Measurements from ENCODE around the gene HDX. TPM values are rescaled to one million over a fixed set of nuclear protein-coding genes. Genes with fewer than 3 reads are reported as not detected.
"Not testable (repeated sequence)": the region's sequence is repeated elsewhere in the genome, so short reads cannot be mapped to it uniquely, and the experiment has no call there.

Gene HDX, protein sequence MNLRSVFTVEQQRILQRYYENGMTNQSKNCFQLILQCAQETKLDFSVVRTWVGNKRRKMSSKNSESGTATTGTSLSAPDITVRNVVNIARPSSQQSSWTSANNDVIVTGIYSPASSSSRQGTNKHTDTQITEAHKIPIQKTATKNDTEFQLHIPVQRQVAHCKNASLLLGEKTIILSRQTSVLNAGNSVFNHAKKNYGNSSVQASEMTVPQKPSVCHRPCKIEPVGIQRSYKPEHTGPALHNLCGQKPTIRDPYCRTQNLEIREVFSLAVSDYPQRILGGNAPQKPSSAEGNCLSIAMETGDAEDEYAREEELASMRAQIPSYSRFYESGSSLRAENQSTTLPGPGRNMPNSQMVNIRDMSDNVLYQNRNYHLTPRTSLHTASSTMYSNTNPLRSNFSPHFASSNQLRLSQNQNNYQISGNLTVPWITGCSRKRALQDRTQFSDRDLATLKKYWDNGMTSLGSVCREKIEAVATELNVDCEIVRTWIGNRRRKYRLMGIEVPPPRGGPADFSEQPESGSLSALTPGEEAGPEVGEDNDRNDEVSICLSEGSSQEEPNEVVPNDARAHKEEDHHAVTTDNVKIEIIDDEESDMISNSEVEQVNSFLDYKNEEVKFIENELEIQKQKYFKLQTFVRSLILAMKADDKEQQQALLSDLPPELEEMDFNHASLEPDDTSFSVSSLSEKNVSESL
- total RNA-seq (2014; rRNA removed; shearing (Covaris generic)), result 4.0 and 4.6 TPM in 2 replicates

GRCh38 chrX:84501798-84502628 is at the start of gene HDX:
HDX (minus strand) TSS chrX:84502453; CDS start chrX:84475397, 27,056 bp downstream.
- no peaks in the 10 kb centered on the region for H3K9me3 ChIP-seq (replicated peaks)
- H3K27ac ChIP-seq, result peak within 1 kb of the TSS; percentile 71
- peak within 1 kb of the TSS; percentile 52 for H3K4me3 ChIP-seq
- DNase-seq (ENCODE audit: low read depth in 1 of 2, low spot score in 2 of 2), result peak; percentile 78 to 85
- H3K27me3 ChIP-seq (replicated peaks), result no peaks in the 10 kb centered on the region
- H3K36me3 ChIP-seq, result no peaks in the 10 kb centered on the region
- H3K4me1 ChIP-seq (replicated peaks), result no peaks in the 10 kb centered on the region

DNA sequence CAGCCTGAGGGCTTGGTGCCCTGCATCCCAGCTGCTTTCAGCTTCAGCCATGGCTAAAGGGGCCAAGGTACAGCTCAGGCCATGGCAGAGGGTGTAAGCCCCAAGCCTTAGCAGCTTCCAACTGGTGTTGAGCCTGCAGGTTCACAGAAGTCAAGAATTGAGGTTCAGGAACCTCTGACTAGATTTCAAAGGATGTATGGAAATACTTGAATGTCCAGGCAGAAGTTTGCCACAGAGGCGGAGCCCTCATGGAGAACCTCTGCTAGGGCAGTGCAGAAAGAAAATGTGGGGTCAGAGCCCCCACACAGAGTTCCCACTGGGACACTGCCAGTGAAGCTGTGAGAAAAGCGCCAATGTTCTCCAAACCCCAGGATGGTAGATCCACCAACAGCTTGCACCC is 39.1 kb upstream of the HDX start:
- not testable (repeated sequence) for H3K27ac ChIP-seq; H3K4me3 ChIP-seq; H3K27me3 ChIP-seq (replicated peaks); H3K9me3 ChIP-seq (replicated peaks); H3K4me1 ChIP-seq (replicated peaks); H3K36me3 ChIP-seq; DNase-seq (ENCODE audit: low read depth in 1 of 2, low spot score in 2 of 2)

- not testable (repeated sequence) for DNase-seq (ENCODE audit: low read depth in 1 of 2, low spot score in 2 of 2); H3K36me3 ChIP-seq; H3K4me1 ChIP-seq (replicated peaks); H3K27me3 ChIP-seq (replicated peaks); H3K4me3 ChIP-seq; H3K9me3 ChIP-seq (replicated peaks); H3K27ac ChIP-seq
Observed at GRCh38 chrX:84537627-84538026, 35.4 kb upstream of the HDX start.

- no peak for DNase-seq (ENCODE audit: low read depth in 1 of 2, low spot score in 2 of 2)
- no peaks in the 10 kb centered on the region for H3K27me3 ChIP-seq (replicated peaks)
- H3K4me1 ChIP-seq (replicated peaks), result no peaks in the 10 kb centered on the region
- no peaks in the 10 kb centered on the region for H3K36me3 ChIP-seq
- no peaks in the 10 kb centered on the region for H3K9me3 ChIP-seq (replicated peaks)
- no peak overlapping the region for H3K27ac ChIP-seq
- no peak overlapping the region for H3K4me3 ChIP-seq
Observed at GRCh38 chrX:84488426-84488825, 13.8 kb downstream of the HDX start.

GRCh38 chrX:84487365-84488353 is 14.6 kb downstream of the HDX start:
- no peaks in the 10 kb centered on the region for H3K9me3 ChIP-seq (replicated peaks)
- no peaks in the 10 kb centered on the region for H3K4me1 ChIP-seq (replicated peaks)
- H3K4me3 ChIP-seq, result no peak overlapping the region
- no peak for DNase-seq (ENCODE audit: low read depth in 1 of 2, low spot score in 2 of 2)
- H3K27ac ChIP-seq, result no peak overlapping the region
- H3K36me3 ChIP-seq, result no peaks in the 10 kb centered on the region
- no peaks in the 10 kb centered on the region for H3K27me3 ChIP-seq (replicated peaks)

DNA sequence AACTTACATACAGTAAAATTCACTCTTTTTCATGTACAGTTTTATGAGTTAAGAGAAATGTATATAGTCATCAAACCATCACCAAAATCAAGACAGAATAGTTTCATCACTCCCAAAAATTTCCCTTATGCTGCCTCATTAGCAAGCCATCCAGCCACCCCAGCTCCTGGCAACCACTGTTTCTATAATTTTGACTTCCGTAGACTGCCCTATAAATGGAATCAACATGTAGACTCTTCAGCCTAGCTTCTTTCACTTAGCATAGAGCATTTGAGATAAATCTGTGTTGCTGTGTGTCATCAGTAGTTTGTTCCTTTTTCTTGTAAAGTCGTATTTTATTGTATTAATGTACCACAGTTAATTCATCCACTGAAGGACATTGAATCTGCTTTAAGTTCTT is 23.2 kb downstream of the HDX start:
- DNase-seq (ENCODE audit: low read depth in 1 of 2, low spot score in 2 of 2), result no peak
- no peak overlapping the region for H3K27ac ChIP-seq
- H3K9me3 ChIP-seq (replicated peaks), result no peaks in the 10 kb centered on the region

DNA sequence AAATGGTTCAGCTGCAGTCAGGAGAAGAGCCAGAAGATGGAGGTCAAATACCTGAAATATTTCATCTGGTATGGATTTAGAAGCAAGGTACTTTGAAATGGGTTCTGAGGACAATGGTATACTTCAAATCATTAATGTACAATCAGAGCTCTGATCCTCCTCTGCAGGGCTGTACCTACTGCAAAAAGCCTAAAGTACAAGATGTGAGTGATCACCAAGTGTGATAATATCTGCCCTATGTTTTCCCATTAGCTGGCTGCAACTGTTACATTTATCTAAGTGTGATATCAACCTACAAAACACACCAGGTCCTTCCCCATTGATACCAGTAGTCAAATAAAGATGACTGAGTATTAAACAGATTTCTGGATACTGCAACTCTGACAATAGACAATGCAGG is 25.1 kb downstream of the HDX start:
- Histone ChIP-seq H3K27me3 (replicated peaks) (no peaks in the 10 kb centered on the region), H3K36me3 (no peaks in the 10 kb centered on the region), H3K4me1 (replicated peaks) (no peaks in the 10 kb centered on the region)

More for the DNA sequence above, 23.2 kb downstream of the HDX start:
- no peaks in the 10 kb centered on the region for H3K36me3 ChIP-seq
- no peaks in the 10 kb centered on the region for H3K4me1 ChIP-seq (replicated peaks)
- no peaks in the 10 kb centered on the region for H3K27me3 ChIP-seq (replicated peaks)
- H3K4me3 ChIP-seq, result no peak overlapping the region

DNA sequence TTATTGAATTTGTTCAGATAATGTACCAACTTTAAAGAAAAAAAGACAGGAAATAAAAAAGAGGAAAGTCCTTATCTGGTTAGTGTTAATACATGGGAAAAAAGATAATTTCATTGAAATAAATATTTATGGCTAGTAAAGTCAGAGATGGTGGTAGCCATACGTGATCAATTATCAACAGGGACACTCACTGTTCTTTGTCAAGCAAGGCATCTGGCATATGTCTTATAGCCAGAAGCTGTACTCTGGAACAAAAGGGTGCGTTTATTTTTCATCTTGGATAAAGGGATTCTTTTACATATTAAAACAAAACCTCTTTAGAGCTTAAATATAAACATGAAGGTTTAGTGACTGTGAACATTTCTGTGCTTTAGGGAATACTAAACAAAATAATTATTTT is 26.7 kb downstream of the HDX start:
- Histone ChIP-seq H3K9me3 (replicated peaks) (no peaks in the 10 kb centered on the region), H3K27me3 (replicated peaks) (no peaks in the 10 kb centered on the region), H3K36me3 (no peaks in the 10 kb centered on the region), H3K4me3 (no peak overlapping the region), H3K4me1 (replicated peaks) (no peaks in the 10 kb centered on the region), H3K27ac (no peak overlapping the region)
- no peak for DNase-seq (ENCODE audit: low read depth in 1 of 2, low spot score in 2 of 2)

More for the DNA sequence above, 25.1 kb downstream of the HDX start:
- Histone ChIP-seq H3K9me3 (replicated peaks) (no peaks in the 10 kb centered on the region), H3K4me3 (no peak overlapping the region), H3K27ac (no peak overlapping the region)
- DNase-seq (ENCODE audit: low read depth in 1 of 2, low spot score in 2 of 2), result no peak

DNA sequence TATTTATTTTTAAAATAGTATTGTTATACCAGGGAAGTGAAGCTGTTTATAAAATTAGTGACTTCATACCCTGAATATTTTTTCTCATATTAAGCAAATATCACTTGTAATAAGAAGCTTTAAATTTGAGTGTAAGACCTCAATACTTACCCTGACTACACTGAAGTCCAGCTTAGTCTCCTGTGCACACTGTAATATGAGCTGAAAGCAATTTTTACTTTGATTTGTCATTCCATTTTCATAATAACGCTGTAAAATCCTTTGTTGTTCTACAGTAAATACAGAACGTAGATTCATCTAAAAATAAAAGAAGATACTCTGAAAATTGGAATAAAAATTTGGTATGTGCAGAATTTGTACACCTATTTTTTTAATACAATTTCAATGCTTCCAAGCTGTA is 27.2 kb downstream of the HDX start:
- Histone ChIP-seq H3K36me3 (no peaks in the 10 kb centered on the region), H3K9me3 (replicated peaks) (no peaks in the 10 kb centered on the region), H3K4me3 (no peak overlapping the region), H3K27me3 (replicated peaks) (no peaks in the 10 kb centered on the region), H3K27ac (no peak overlapping the region), H3K4me1 (replicated peaks) (no peaks in the 10 kb centered on the region)
- no peak for DNase-seq (ENCODE audit: low read depth in 1 of 2, low spot score in 2 of 2)

DNA sequence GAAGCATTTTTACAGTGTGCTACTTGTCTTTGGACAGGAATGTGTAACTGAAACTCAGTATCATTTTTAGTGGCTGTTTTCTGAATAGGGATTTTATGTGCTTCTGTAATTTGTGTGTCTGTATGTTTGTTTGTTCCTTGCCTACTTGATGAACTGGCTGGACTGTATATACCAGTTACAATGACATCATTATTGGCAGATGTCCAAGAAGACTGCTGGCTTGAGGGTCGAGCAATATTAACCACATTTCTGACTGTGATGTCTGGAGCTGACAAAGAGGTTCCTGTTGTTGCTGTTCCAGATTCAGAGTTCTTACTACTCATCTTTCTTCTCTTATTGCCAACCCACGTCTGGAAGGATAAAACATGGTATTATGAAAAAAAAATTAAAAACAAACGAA is 33.0 kb downstream of the HDX start:
- Histone ChIP-seq H3K27ac (no peak overlapping the region), H3K4me1 (replicated peaks) (no peaks in the 10 kb centered on the region), H3K9me3 (replicated peaks) (no peaks in the 10 kb centered on the region), H3K27me3 (replicated peaks) (no peaks in the 10 kb centered on the region), H3K4me3 (no peak overlapping the region), H3K36me3 (no peaks in the 10 kb centered on the region)
- peak in 1 of 2 experiments; percentile 4 for DNase-seq (ENCODE audit: low read depth in 1 of 2, low spot score in 2 of 2)

- Histone ChIP-seq H3K36me3 (no peaks in the 10 kb centered on the region), H3K27ac (no peak overlapping the region), H3K4me3 (no peak overlapping the region), H3K9me3 (replicated peaks) (no peaks in the 10 kb centered on the region), H3K27me3 (replicated peaks) (no peaks in the 10 kb centered on the region), H3K4me1 (replicated peaks) (no peaks in the 10 kb centered on the region)
- DNase-seq (ENCODE audit: low read depth in 1 of 2, low spot score in 2 of 2), result no peak
Observed at GRCh38 chrX:84467898-84468297, 34.4 kb downstream of the HDX start.

- no peaks in the 10 kb centered on the region for H3K36me3 ChIP-seq
- H3K4me1 ChIP-seq (replicated peaks), result no peaks in the 10 kb centered on the region
- H3K4me3 ChIP-seq, result no peak overlapping the region
- no peak overlapping the region for H3K27ac ChIP-seq
- no peak for DNase-seq (ENCODE audit: low read depth in 1 of 2, low spot score in 2 of 2)
- H3K27me3 ChIP-seq (replicated peaks), result no peaks in the 10 kb centered on the region
- no peaks in the 10 kb centered on the region for H3K9me3 ChIP-seq (replicated peaks)
Observed at GRCh38 chrX:84453351-84454246, 48.7 kb downstream of the HDX start.

All from SJSA1 (cell line).